PFSK-1 (cell line): Measurements from ENCODE around the gene TMEM244.

ENCODE experiments used
- POLR2AphosphoS5 ChIP-seq: IDR thresholded peaks from 2 replicates; pipeline ENCODE4 v1.6.1; 2012; ENCODE audit warnings: low read depth, mild to moderate bottlenecking, control low read depth, low read length, moderate library complexity
- TF ChIP-seq, protein P1 (sequence below), 2 experiments: IDR thresholded peaks; 2 replicates each; pipeline versions ENCODE4 v1.6.1 to v1.8.0; 2011 to 2012; ENCODE audit warnings: low read depth in 2 of 2, low read length in 2 of 2, control low read depth in 1 of 2, inconsistent platforms in 1 of 2, mild to moderate bottlenecking in 1 of 2, moderate library complexity in 1 of 2; ENCODE audit not compliant: insufficient read depth in 1 of 2

DNA sequence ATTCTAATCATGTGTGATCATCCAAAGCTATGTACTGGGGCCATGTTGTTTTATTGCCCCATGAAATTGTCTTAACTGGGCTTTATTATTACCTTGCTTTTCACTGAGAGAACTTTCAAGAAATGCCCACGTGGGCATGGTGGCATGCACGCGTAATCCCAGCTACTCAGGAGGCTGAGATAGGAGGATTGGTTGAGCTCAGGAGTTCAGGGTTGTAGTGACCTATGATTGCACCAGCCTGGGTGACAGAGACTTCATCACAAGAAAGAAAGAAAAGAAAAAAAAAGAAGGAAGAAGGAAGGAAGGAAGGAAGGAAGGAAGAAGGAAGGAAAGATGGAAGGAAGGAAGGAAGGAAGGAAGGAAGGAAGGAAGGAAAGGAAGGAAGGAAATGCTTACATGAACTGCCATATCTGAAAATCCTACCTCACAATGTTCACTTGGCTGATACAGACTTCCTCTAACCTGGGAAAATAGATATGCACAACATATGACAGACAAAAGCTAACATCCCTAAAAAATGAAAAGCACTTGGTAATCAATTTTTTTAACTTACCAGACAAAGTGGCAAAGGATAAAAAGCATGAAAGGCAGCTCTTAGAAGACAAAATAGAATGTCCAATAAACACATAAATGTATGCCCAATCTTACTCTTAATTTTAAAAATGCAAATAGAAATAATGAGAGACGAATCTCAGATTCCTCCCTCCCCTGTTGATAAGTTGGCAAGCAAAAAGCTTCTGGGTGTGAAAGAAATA, 25.5 kb upstream of the TMEM244 start:
- TF ChIP-seq, protein P1, sequence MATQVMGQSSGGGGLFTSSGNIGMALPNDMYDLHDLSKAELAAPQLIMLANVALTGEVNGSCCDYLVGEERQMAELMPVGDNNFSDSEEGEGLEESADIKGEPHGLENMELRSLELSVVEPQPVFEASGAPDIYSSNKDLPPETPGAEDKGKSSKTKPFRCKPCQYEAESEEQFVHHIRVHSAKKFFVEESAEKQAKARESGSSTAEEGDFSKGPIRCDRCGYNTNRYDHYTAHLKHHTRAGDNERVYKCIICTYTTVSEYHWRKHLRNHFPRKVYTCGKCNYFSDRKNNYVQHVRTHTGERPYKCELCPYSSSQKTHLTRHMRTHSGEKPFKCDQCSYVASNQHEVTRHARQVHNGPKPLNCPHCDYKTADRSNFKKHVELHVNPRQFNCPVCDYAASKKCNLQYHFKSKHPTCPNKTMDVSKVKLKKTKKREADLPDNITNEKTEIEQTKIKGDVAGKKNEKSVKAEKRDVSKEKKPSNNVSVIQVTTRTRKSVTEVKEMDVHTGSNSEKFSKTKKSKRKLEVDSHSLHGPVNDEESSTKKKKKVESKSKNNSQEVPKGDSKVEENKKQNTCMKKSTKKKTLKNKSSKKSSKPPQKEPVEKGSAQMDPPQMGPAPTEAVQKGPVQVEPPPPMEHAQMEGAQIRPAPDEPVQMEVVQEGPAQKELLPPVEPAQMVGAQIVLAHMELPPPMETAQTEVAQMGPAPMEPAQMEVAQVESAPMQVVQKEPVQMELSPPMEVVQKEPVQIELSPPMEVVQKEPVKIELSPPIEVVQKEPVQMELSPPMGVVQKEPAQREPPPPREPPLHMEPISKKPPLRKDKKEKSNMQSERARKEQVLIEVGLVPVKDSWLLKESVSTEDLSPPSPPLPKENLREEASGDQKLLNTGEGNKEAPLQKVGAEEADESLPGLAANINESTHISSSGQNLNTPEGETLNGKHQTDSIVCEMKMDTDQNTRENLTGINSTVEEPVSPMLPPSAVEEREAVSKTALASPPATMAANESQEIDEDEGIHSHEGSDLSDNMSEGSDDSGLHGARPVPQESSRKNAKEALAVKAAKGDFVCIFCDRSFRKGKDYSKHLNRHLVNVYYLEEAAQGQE (IDR thresholded peaks at IDR 0.05; ENCODE audit: insufficient read depth in 1 of 2, low read depth in 2 of 2, low read length in 2 of 2), result no peak
- TF ChIP-seq POLR2AphosphoS5, result no peak
